GM12878 (cell line): ENCODE results near the gene PRRT1. TPM values are rescaled to one million over a fixed set of nuclear protein-coding genes. Genes with fewer than 3 reads are reported as not detected.

Experiments
- ASH2L ChIP-seq: fragments of 300-600, 200-600 bp; sonication (generic); IDR thresholded peaks from 2 replicates; pipeline ENCODE4 v1.6.1; 2017; ENCODE audit warnings: low read depth, mild to moderate bottlenecking, borderline replicate concordance
- BHLHE40 ChIP-seq, 2 experiments: fragments of 450-650 bp in 1 of 2; IDR thresholded peaks; 2 replicates each; pipeline ENCODE4 v1.6.1; 2011 to 2017; ENCODE audit warnings: low read depth in 2 of 2, borderline replicate concordance in 1 of 2, improper control_type of control experiment in 1 of 2, low read length in 1 of 2, mild to moderate bottlenecking in 1 of 2
- CEBPZ ChIP-seq: fragments of 150-350 bp; IDR thresholded peaks from 2 replicates; pipeline ENCODE4 v1.6.1; 2016; ENCODE audit warnings: low read depth, low read length
- E2F8 ChIP-seq: fragments of 450-650 bp; IDR thresholded peaks from 2 replicates; pipeline ENCODE4 v1.6.1; 2018; ENCODE audit warnings: mild to moderate bottlenecking, low read depth, moderate library complexity; ENCODE audit not compliant: partially characterized antibody
- ESRRA ChIP-seq: IDR thresholded peaks from 2 replicates; pipeline ENCODE4 v1.6.1; 2012; ENCODE audit warnings: mild to moderate bottlenecking, low read length, improper control_type of control experiment
- IRF5 ChIP-seq: fragments of 450-650 bp; IDR thresholded peaks from 2 replicates; pipeline ENCODE4 v1.6.1; 2017; ENCODE audit warnings: borderline replicate concordance
- NBN ChIP-seq: fragments of 450-650 bp; IDR thresholded peaks from 2 replicates; pipeline ENCODE4 v1.6.1; 2016
- NFYA ChIP-seq: IDR thresholded peaks from 2 replicates; pipeline ENCODE4 v1.6.1; 2011; ENCODE audit warnings: low read depth, mild to moderate bottlenecking, low read length, improper control_type of control experiment, borderline replicate concordance
- NR2C1 ChIP-seq: fragments of 450-650 bp; IDR thresholded peaks from 2 replicates; pipeline ENCODE4 v1.6.1; 2017; ENCODE audit warnings: antibody characterized with exemption, mild to moderate bottlenecking, moderate library complexity
- STAT3 ChIP-seq: IDR thresholded peaks from 2 replicates; pipeline ENCODE4 v1.6.1; 2011; ENCODE audit warnings: low read depth, low read length, improper control_type of control experiment
- TAF1 ChIP-seq: IDR thresholded peaks from 2 replicates; pipeline ENCODE4 v1.6.1; 2011; ENCODE audit warnings: mild to moderate bottlenecking, low read depth, low read length, borderline replicate concordance
- ZNF217 ChIP-seq: fragments of 450-650 bp; IDR thresholded peaks from 2 replicates; pipeline ENCODE4 v1.6.1; 2017; ENCODE audit warnings: antibody characterized with exemption, mild to moderate bottlenecking
- ZNF24 ChIP-seq: fragments of 450-650 bp; IDR thresholded peaks from 2 replicates; pipeline ENCODE4 v1.6.1; 2017; ENCODE audit warnings: antibody characterized with exemption, mild to moderate bottlenecking
- ZSCAN29 ChIP-seq: fragments of 450-650 bp; IDR thresholded peaks from 2 replicates; pipeline ENCODE4 v1.6.1; 2017; ENCODE audit warnings: mild to moderate bottlenecking, moderate library complexity
- polyA plus RNA-seq, 11 experiments: library from polyadenylated mRNA; depleted of rRNA in 4 of 11; unstranded in 6 of 11; stranded (reverse) in 5 of 11; fragments of >200 nt; fragmentation: Nextera tagmentation in 4 of 11; fragmentation: Illumina TruSeq in 1 of 11; extraction: Ambion mirVana in 4 of 11; extraction: Trizol in 1 of 11; gene quantifications; 1 replicate in 1 of 11; 2 replicates in 10 of 11; pipeline versions ENCODE4 v1.2.1 to v1.2.3, GENCODE V29; 2011 to 2016; ENCODE audit warnings: inconsistent platforms in 2 of 11, missing spikeins in 2 of 11, low read depth in 1 of 11
- total RNA-seq, 4 experiments: library from RNA; depleted of rRNA in 3 of 4; stranded (reverse); fragments of >200 nt in 3 of 4; fragmentation: Illumina TruSeq in 1 of 4; extraction: Trizol in 1 of 4; gene quantifications; 2 replicates each; pipeline versions ENCODE4 v1.2.1 to v1.2.3, GENCODE V29; 2013 to 2021
- TF ChIP-seq, protein P1 (sequence below): fragments of 450-650 bp; IDR thresholded peaks from 2 replicates; pipeline ENCODE4 v1.6.1; 2018; ENCODE audit warnings: borderline replicate concordance, mild to moderate bottlenecking; ENCODE audit not compliant: partially characterized antibody
- TF ChIP-seq, protein P2 (sequence below): fragments of 450-650 bp; IDR thresholded peaks from 2 replicates; pipeline ENCODE4 v1.6.1; 2017; ENCODE audit warnings: mild to moderate bottlenecking, low read depth, inconsistent platforms; ENCODE audit not compliant: poor library complexity, severe bottlenecking

PRRT1 gene
- total and polyA plus RNA-seq, 10 of the 15 experiments (the other 5 are each of a cell fraction or from before 2014, with no cell fraction given) = 0.04 to 0.15 (median 0.10) TPM; not detected in 6

DNA sequence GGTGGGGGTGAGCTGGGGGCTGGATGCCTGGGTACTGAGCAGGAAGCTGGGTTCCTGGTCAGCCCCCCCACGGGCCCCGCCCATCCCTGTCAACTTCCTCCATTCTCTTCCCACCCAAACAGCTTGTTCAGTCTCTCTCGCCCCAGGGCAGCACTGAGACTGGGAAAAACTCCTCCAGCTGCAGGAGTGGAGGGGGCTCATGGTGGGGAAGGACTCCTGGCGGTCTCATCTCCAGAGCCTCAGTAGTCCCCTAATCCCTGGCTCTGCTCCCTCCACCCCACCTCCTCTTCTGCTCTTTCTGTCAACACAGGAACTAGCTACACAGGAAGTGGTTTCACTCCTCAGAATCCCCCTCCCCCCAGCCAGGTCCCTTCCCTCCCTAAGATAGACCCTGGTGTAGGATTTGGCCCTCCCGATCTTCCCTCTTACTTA, 40.9 kb upstream of the PRRT1 start, which contains the start of gene GPSM3 (continued):
- TF ChIP-seq, protein P1, sequence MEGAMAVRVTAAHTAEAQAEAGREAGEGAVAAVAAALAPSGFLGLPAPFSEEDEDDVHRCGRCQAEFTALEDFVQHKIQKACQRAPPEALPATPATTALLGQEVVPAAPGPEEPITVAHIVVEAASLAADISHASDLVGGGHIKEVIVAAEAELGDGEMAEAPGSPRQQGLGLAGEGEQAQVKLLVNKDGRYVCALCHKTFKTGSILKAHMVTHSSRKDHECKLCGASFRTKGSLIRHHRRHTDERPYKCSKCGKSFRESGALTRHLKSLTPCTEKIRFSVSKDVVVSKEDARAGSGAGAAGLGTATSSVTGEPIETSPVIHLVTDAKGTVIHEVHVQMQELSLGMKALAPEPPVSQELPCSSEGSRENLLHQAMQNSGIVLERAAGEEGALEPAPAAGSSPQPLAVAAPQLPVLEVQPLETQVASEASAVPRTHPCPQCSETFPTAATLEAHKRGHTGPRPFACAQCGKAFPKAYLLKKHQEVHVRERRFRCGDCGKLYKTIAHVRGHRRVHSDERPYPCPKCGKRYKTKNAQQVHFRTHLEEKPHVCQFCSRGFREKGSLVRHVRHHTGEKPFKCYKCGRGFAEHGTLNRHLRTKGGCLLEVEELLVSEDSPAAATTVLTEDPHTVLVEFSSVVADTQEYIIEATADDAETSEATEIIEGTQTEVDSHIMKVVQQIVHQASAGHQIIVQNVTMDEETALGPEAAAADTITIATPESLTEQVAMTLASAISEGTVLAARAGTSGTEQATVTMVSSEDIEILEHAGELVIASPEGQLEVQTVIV = peak; percentile 39
- TF ChIP-seq ZNF24 (no peak), STAT3 (no peak), ZSCAN29 (no peak), BHLHE40 (IDR thresholded peaks at IDR 0.05; ENCODE audit: borderline replicate concordance in 1 of 2, low read depth in 2 of 2, low read length in 1 of 2) (no peak), IRF5 (no peak), NR2C1 (peak; percentile 67), E2F8 (no peak), NBN (peak; percentile 77), CEBPZ (no peak), ZNF217 (no peak), NFYA (no peak), ESRRA (no peak), ASH2L (no peak), TAF1 (peak; percentile 61)
- TF ChIP-seq, protein P2, sequence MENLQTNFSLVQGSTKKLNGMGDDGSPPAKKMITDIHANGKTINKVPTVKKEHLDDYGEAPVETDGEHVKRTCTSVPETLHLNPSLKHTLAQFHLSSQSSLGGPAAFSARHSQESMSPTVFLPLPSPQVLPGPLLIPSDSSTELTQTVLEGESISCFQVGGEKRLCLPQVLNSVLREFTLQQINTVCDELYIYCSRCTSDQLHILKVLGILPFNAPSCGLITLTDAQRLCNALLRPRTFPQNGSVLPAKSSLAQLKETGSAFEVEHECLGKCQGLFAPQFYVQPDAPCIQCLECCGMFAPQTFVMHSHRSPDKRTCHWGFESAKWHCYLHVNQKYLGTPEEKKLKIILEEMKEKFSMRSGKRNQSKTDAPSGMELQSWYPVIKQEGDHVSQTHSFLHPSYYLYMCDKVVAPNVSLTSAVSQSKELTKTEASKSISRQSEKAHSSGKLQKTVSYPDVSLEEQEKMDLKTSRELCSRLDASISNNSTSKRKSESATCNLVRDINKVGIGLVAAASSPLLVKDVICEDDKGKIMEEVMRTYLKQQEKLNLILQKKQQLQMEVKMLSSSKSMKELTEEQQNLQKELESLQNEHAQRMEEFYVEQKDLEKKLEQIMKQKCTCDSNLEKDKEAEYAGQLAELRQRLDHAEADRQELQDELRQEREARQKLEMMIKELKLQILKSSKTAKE = peak; percentile 22
